Panc1 (cell line): ENCODE data around the gene WDFY1. TPM values are rescaled to one million over a fixed set of nuclear protein-coding genes. Genes with fewer than 3 reads are reported as not detected.

Experiments used
- ATAC-seq: fragments of 200-7000 bp; cut with Tn5 transposase; 2 replicates; pipeline ENCODE4 v1.9.1; 2020; ENCODE audit warnings: mild to moderate bottlenecking, moderate library complexity
- BruUV-seq: library from RNA; stranded (reverse); fragments of 400-500 nt; replicated peaks from 2 replicates; lab custom pipeline; 2021; lab: Mats Ljungman, UMichigan
- CTCF ChIA-PET: fragments of 300-600 bp; sonication (Branson Sonifier 250); formaldehyde crosslinking; loops from one replicate; lab custom pipeline; 2022; ENCODE audit warnings: antibody characterized with exemption; lab: Charles Lee
- POLR2A ChIA-PET: fragments of 300-600 bp; sonication (Branson Sonifier 250); formaldehyde crosslinking; loops from one replicate; lab custom pipeline; 2022; ENCODE audit warnings: antibody characterized with exemption; lab: Charles Lee
- DNase-seq: peaks from one replicate; pipeline ENCODE4 v3.0.0-alpha.2; 2010; ENCODE audit warnings: low read depth, low spot score
- H3K27ac ChIP-seq: 2 replicates; pipeline ENCODE4 v1.5.1; 2011; ENCODE audit warnings: mild to moderate bottlenecking, low read length, inconsistent platforms
- H3K27me3 ChIP-seq: fragments of 200-500 bp; sonication (Bioruptor generic); 2 replicates; pipeline ENCODE4 v1.6.0; 2014; ENCODE audit warnings: low read length, inconsistent platforms; ENCODE audit not compliant: control insufficient read depth, insufficient read depth
- H3K36me3 ChIP-seq: fragments of 200-500 bp; sonication (Bioruptor generic); 2 replicates; pipeline ENCODE4 v1.5.1; 2014; ENCODE audit warnings: inconsistent platforms, mild to moderate bottlenecking, low read length, moderate library complexity; ENCODE audit not compliant: control insufficient read depth, insufficient read depth
- H3K4me1 ChIP-seq: 2 replicates; pipeline ENCODE4 v1.5.1; 2011; ENCODE audit warnings: inconsistent platforms, mild to moderate bottlenecking, low read length, moderate library complexity; ENCODE audit not compliant: control insufficient read depth, insufficient read depth
- H3K4me3 ChIP-seq, 2 experiments: 2 replicates each; pipeline ENCODE4 v1.5.1; 2011 to 2012; ENCODE audit warnings: low read depth in 2 of 2, low read length in 2 of 2, mild to moderate bottlenecking in 2 of 2, inconsistent platforms in 1 of 2, moderate library complexity in 1 of 2
- H3K9me3 ChIP-seq: fragments of 200-500 bp; sonication (Bioruptor generic); 2 replicates; pipeline ENCODE4 v1.5.1; 2014; ENCODE audit warnings: low read depth, mild to moderate bottlenecking, inconsistent platforms, low read length, moderate library complexity; ENCODE audit not compliant: control insufficient read depth, insufficient read depth
- CTCF ChIP-seq: fragments of 450-650 bp; IDR thresholded peaks from 2 replicates; pipeline ENCODE4 v1.5.1; 2017; ENCODE audit warnings: mild to moderate bottlenecking
- POLR2AphosphoS5 ChIP-seq: IDR thresholded peaks from 2 replicates; pipeline ENCODE4 v1.6.1; 2012; ENCODE audit warnings: mild to moderate bottlenecking, low read depth, low read length, moderate library complexity
- REST ChIP-seq, 2 experiments: IDR thresholded peaks; 2 replicates each; pipeline ENCODE4 v1.6.1; 2011 to 2012; ENCODE audit warnings: low read depth in 2 of 2, control low read depth in 1 of 2, low read length in 1 of 2, mild to moderate bottlenecking in 1 of 2, moderate library complexity in 1 of 2; ENCODE audit not compliant: insufficient read depth in 1 of 2
- SIN3A ChIP-seq: IDR thresholded peaks from 2 replicates; pipeline ENCODE4 v1.6.1; 2012; ENCODE audit warnings: low read depth, mild to moderate bottlenecking, low read length, moderate library complexity, borderline replicate concordance; ENCODE audit not compliant: insufficient read depth
- TCF7L2 ChIP-seq: IDR thresholded peaks from 2 replicates; pipeline ENCODE4 v1.6.1; 2011; ENCODE audit warnings: mild to moderate bottlenecking, low read depth, low read length, inconsistent platforms
- in situ Hi-C: cut with HindIII; loops from 2 replicates; pipeline ENCODE4 v1.10.0; 2016; ENCODE audit warnings: low sequenced_read_pairs, low pct_unique_long_range_greater_than_20kb
- intact Hi-C: fragments of 100-400 bp; cut with micrococcal nuclease; formaldehyde crosslinking; loops from one replicate; pipeline ENCODE4 v1.10.0; 2022; ENCODE audit not compliant: unreplicated experiment
- total RNA-seq: library from RNA; stranded (reverse); gene quantifications from one replicate; pipeline ENCODE4 v1.2.1, GENCODE V29; 2021; ENCODE audit not compliant: unreplicated experiment

WDFY1 gene
- total RNA-seq, 1 experiment from 2014 or later = 48.5 TPM

GRCh38 chr2:223920109-223920508 is 25.0 kb downstream of the WDFY1 start:
- Histone ChIP-seq H3K27ac (no peak overlapping the region), H3K36me3 (no peaks in the 10 kb centered on the region), H3K4me1 (no peaks in the 10 kb centered on the region), H3K9me3 (no peaks in the 10 kb centered on the region), H3K27me3 (no peaks in the 10 kb centered on the region), H3K4me3 (no peak overlapping the region)
- no TSS peak for BruUV-seq
- in situ Hi-C loops (no loop called here), intact Hi-C loops (no loop called here)
- POLR2A ChIA-PET = no interaction called here
- CTCF ChIA-PET = interaction anchor here (0.6 kb wide), 1 partner anchor 1144 kb away, joined by 6 read pairs; no protein-coding TSS in a partner anchor
- TF ChIP-seq CTCF (no peak), POLR2AphosphoS5 (no peak), TCF7L2 (no peak), SIN3A (no peak), REST (IDR thresholded peaks at IDR 0.05; ENCODE audit: insufficient read depth in 1 of 2, low read depth in 2 of 2, low read length in 1 of 2) (no peak)
- ATAC-seq = peak; percentile 62; the same call in 1 of the 2 replicates
- DNase-seq = no peak

GRCh38 chr2:223918671-223919134 is 26.4 kb downstream of the WDFY1 start:
- BruUV-seq = no TSS peak
- TF ChIP-seq REST (IDR thresholded peaks at IDR 0.05; ENCODE audit: insufficient read depth in 1 of 2, low read depth in 2 of 2, low read length in 1 of 2) (no peak), SIN3A (no peak), POLR2AphosphoS5 (no peak), TCF7L2 (no peak), CTCF (no peak)
- Histone ChIP-seq H3K27me3 (no peaks in the 10 kb centered on the region), H3K27ac (no peak overlapping the region), H3K9me3 (no peaks in the 10 kb centered on the region), H3K4me1 (no peaks in the 10 kb centered on the region), H3K4me3 (no peak overlapping the region), H3K36me3 (no peaks in the 10 kb centered on the region)
- ChIA-PET CTCF (interaction anchor here (0.7 kb wide), 1 partner anchor 863 kb away, joined by 8 read pairs; no protein-coding TSS in a partner anchor), POLR2A (no interaction called here)
- intact Hi-C loops (no loop called here), in situ Hi-C loops (no loop called here)
- no peak for DNase-seq
- ATAC-seq = no peak
